HG03457 (cell line): ENCODE results near the gene CCL1.

ENCODE experiments used
- ATAC-seq: cut with Tn5 transposase; IDR thresholded peaks from one replicate; pipeline ENCODE4 v1.9.1; 2021; ENCODE audit warnings: moderate number of reproducible peaks; ENCODE audit not compliant: unreplicated experiment

The CCL1 gene

DNA sequence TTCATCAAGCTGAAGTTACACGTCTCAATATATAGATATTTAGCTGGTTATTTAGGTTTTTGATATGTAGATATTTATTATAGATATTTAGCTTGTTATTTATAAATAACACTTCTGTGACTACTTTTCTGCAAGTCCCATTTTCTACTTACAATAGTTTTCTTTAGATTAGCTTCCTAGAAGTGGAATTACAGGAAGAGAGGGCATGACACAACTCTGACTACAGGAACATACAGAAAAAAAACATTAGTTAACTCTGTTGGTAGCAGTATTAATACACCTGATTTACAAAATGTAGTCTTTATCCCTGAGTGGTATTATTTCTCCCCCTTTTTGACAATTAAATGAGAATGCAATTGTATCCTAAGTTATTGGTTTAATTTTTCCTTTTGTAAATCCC lies 21.2 kb upstream of the CCL1 start:
- ATAC-seq = no peak

DNA sequence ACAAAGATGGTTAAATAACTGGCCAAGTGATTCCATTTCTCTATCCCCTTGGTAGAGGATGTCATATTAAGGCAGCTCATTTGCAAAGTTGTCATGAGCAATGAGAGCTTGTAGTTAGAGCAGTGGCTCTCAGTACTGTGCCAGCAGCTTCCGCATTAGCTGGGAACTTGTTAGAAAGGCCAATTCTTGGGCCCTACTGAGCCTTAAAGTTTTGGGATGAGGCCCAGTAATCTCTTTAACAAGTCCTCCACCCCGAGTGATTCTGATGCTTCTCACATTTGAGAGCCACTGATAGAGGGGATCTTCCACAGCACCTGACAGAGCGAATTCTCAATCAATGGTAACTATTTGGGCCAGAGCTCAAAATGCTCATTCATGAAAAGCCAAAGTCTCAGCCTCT lies 20.2 kb upstream of the CCL1 start:
- ATAC-seq = no peak

DNA sequence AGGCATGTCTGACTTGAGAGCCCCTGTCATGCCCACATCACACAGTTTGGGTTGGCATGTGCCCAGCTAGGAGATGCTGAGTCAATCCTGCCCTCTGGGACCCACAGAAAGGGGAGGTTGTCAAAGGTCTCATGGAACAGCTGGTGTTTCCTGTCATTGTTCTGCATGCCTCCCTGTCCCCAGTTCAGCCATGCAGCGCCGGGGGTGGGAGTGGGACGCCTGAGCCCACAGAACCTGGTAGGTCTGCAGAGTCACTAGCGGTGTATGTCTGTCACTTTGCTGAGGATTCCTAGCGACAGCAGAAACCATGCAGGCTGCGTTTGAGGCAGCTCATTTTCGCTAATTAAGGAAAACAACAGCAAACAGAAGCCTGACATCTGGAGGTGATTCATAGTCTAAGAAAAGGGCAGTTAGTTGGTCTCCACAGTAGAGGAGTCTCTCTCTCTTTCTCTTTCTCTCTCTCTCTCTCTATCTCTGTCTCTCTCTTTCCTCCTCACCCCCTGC lies 19.6 kb upstream of the CCL1 start:
- no peak for ATAC-seq

DNA sequence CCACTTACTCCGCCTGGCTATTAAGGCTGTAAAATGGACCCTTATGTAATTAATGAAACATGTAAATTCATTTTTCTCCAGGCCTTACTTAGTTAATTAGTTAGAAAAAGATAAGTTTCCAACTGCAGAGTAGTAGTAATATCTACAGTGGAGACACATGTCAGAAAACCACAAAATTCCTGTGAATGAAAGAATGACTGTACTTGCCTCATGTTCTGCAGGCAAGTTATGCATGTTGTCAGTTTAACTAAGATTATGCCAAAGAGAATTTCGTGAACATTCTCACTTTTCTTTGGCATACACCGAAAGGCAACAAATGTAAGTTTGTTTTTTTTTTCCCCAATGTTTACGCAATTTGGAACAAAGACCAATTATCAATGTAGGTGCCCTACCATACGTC lies 16.8 kb upstream of the CCL1 start:
- no peak for ATAC-seq

DNA sequence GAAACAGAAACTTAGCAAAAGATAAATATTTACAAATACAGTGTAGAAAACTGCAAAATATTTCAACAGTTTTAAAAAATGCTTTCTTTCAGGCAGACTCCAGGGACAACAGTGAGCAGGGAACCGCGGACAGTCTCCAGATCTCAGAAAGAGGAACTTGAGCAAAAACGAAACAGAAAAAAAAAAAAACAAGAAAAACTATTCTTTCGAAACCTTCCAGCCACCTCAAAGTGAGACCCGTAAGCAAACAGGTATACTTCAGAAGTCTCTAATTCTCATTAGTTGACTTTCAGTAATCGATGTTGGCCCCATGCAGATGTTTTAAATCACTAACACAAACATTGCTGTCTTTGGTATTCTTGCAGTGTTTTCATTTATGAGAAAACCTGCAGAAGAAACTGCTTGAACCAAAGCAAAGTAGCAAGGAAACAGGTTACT lies 15.7 kb upstream of the CCL1 start:
- ATAC-seq = no peak

DNA sequence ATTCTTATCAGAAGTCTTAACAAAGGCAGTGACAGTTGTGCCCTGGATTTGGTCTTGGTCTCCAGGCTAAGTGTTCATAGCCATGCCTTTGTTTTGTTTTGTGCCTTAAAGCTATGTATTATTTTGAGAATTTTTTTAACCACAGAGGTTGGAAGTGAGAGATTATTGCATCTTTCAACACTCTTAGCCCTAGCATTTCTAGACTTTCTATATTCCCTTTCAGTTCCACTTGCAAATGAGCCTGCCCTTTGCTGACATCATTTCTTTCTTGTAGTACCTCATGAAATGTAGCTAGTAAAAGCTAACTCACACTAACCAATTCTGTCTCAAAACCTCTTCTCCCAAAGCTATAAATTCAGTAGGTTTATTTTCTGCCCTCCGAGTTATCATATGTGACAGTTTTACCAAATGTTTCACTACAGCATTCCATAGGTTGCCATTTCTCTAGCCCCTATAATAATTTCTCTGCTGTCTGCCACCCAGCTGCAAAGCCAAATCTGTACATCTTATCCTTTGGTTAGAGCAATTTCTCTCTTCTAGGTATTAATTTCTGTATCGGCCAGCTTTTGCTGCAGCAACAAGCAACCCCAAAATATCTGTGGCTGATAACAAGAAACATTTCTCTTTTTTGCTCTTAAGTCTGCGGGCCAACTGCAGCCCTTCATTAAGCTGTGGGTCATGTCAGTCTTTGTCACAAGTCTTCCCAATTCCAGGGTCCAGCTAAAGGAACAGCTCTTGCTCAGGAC lies 14.2 kb upstream of the CCL1 start:
- ATAC-seq = no peak

DNA sequence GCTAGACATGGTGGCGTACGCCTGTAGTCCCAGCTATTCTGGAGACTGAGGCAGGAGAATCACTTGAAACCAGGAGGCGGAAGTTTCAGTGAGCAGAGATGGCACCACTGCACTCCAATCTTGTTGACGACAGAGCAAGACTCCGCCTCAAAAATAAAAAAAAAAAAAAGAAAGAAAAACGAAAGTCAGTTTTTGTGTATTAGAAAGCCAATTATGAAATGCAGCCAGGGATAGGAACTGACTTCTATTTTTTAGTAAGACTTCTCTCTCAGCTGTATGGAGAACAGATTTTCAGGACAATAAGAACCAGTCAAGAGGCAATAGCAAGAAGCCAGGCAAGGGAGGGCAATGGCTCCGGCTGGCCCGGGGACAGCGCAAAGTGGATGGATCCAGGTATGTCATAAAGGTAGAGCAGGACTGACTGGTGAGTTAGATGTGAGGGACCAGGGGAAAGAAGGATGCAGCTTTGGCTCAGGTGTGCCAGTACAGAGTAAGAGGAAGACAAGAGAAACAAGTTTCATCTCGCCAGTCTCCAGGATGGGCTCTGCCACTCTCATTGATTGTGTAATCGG lies 12.5 kb upstream of the CCL1 start:
- no peak for ATAC-seq

DNA sequence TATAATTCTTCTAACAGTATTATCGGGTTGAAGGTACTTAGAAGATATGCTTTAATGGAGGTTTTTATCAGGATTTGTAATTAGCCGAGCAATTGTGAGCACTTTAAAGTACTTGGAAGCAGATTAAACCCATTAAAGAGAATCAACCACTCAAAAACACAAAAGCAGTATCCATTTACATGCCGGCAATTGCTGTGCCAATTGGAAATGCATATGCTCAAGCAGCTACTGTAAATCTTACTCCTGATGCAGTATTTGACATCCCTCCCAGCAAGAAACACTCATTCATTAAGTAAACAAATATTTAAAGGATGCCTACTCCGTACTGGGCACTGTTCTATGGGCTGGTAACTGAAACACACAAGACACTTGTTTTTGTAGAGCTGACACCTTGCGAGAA lies 11.4 kb upstream of the CCL1 start:
- no peak for ATAC-seq

DNA sequence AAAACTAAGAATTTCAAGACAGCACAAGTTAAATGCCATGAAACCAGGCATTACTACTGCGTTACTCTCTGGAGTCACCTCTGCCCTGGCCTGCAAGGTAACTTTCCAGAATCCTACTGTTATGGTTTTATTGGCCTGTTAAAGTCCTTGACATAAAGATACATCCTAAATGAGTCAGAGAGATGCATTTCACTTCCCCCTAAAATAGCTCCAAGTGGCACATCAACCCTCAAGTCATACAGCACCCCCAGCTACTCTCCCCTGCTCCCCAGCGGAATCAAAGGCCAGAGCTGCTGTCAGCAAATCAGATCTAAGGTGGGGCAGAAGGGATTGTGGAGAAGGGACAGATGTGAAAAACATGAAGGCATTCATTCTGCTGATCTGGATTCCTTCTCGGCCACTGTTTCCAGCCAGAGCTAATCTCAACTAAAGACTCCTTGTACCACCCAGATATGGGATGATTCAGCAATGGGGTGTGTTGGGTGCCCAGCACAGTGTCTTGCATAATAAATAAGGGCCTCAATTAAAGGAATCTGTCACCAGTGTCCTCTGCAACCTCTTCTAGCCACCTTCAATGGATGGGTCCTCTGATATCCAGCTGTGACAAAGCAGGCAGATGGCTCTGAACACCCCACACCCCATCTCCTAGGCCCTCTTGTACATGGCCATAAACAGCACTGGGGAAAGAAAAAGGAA lies 8.5 kb upstream of the CCL1 start:
- ATAC-seq = no peak

DNA sequence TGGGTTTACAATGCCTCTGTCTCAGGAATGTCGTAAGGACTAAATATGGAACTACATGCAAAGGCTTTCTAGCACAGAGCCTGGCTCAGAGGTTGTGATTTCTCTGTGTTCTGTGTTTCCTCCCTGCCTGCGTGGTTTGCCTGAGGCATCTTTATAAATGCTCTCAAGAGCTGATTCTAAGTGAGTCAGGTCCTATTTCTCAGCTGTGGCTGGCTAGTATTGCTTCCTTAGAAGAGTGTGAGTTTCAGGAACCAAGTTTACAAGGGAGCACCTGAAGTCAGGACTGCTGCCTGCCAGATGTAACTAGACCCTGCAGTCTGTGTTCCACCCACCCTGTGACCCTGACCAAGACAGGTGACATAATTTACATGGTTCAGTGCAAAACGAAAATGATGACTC lies 8.0 kb upstream of the CCL1 start:
- no peak for ATAC-seq

DNA sequence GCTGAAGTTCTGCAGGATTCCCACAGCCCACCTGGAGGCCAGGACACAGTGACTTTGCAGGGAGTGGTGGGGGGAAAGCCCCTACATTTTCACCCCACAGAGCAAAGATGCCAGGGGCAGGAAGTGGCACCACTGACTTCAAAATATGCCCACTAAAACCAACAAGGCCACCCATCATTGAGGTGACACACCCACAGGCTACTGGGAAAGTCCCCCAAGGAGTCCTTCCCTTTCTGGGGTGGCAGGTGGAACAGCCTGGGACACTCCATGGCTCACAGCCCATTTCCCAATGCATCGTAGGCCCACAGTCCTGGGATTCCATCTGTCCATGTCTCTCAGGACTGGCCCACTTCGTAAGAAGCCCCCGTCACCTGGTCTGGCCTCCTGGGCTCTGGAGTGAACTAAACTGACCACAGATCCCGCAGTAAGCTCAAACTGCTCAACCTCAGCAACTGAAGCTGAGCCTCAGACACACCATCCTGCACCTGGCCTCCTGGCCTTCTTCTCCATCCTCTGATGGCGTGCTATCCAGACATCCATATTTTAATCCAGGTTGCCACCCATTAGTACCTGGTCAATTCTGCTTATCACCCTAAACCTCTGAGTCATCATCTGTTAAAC lies 7.5 kb upstream of the CCL1 start:
- no peak for ATAC-seq

DNA sequence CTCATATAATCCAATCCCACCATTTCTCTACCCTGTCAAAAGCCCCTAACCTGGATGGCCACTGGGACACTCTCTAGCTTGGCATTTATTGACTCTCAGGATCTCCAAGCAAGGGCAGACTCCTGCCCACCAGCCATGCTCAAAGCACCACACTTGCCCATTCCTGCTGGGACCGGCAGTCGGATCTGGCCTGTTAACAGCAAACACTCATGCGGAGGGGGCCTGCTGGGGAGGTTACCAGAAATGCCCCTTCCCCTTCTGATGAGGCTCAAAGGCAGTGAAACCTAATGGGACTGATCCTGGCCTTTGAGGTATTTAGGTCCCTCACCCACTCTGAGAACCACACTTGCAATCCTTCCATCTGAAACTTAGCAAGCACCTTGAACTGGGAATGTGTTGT lies 6.5 kb upstream of the CCL1 start:
- ATAC-seq = no peak

DNA sequence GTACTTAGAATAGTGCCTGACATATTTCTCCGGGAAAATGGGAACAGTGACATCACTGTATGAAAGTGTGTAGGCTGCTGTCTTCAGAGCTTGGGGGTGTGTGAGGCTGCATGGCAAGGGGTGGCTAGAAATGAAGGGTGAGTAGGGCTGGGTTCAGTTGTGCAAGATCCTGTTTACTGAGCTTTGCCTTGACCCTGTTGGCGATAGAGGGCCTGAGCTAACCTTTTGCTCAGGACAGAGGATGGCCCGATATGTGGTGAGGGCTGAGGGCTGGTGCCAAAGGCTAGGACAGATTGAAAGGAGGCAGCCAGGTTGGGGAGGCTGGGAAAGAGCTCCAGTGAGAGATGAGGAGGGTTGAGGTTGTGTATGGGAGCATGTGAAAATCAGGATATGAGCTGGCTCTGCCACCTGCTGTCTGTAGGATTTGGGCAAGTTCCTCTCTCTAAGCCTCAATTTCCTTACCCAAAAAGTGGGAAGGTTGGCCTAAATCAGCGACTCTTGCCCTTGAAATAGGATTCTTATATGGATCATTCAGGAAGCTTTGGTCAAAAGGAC lies 6.0 kb upstream of the CCL1 start:
- ATAC-seq = no peak

DNA sequence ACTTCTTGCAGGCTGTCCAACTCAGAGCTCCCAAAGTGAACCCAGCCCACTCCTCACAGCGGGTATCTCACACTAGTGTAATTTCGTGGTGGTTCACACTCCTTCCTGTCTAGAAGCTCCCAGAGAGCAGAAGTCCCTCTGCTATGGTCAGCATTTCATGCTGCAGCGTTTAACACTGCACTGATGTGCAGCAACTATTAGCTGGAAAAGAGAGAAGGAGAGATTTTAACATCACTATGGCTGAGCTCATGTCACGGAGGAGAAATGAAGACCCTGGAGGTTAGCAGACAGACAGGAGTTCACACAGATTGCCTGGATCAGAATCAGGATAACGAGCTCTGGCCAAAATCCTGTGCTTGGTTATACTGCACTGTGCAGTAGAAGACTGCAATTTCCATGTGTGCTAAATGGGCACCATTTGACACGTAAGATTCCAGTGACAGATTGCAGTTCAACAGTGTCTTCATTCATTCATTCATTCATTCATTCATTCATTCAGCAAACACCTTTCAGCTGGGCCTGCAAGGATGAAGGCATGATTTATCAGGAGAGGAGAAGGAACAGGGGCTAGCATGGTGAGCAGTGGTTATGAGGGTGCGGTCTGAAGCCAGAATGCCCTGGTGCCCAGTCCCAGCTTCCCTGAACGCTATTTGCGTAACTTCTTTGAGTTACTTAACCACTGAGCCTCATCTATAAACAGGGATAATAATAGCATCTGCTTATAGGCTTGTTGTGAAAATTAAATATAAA lies 5.3 kb upstream of the CCL1 start:
- ATAC-seq = no peak

DNA sequence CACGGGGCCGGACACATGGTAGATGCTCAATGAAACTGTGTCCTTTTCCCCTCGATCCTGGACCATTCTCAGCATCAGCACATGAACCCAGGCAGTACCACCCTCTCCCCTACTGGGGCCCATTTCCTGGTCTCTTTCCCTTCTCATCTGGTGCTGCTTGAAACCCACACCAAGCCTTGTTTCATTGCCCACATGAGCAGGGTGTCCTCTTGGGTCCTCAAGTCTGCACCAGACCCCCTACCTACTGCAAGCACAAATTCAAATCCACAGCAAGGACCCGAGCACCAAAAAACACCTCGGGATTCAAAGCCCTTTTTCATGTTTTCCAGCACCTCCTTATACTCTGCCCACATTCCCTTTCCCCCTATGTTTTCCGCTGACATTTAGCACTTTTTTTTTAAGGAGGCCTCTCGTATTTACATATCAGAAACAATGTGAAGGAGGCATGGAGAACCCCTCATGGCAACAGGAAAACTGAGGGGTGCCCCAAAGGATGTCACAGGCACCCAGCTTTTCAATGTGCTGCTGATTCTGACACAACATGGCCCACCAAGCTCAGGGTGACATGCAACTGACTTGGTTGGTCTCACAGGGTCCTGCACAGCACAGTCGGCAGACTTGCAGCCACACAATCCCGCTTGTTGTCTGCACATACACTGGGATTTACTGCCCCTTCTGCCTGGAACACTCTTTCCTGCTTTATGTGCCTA lies 4.6 kb upstream of the CCL1 start:
- ATAC-seq = no peak

DNA sequence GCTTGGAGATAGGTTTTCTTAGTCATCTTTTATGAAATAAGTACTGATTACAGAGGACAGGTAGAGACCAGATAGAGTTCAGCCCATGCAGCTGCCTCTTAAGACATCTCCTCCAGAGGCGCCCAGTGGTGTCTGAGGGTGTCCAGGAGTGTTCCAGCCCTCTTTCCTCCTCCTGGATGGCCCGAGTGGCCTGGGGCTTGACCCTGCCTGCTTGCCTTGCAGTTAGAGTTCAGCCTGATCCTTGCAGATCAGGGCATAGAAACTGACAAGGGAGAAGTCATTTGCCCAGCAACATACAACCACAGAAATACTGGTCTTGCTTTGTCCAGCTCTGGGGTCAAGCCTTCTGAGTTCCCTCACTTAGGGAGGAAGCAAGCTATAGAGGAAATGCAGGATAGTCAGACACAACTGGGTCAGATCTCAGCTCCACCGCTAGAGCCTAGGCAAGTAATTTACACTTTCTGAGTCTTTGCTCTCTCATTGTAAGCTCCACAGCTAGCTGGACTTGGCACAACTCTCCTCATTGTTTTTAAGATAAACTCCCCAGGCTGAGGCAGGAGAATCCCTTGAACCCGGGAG lies 3.6 kb upstream of the CCL1 start:
- no peak for ATAC-seq

DNA sequence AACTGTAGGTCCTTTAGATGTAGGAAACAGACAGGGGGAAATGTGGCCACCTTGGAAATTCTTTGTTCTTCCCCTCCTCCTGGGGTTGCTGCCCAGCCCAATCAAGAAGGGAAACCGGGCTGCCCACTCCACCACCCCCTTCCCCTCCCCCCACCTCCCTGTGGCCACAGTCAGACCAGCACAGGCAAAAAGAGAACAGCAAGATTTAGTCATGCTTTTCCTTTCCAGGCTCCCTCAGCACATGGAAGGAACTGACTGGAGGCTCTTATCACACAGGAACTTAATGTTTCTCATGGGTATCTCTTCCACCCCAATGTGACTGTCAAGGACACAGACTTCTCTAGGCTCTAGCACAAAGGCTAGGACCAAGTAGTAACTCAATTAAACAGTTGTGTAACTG lies 3.0 kb upstream of the CCL1 start:
- ATAC-seq = no peak

DNA sequence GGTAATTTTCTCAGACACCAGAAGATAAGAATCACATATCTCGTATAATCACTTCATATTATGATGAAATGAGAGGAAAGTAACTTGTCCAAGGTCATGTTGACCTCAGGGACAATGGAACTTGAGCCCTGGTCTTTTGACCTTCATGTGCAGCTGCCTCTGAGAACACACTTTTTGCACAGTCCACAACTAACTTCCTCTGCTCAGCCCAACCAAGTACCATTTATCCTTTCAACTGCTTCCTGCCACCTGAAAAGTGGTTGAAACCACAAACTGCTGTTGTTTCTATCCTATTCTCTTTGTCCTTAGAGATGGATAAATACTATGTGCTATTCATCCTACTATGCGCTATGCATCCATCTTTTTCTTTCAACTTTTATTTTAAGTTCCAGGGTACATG lies 2.3 kb upstream of the CCL1 start:
- no peak for ATAC-seq

DNA sequence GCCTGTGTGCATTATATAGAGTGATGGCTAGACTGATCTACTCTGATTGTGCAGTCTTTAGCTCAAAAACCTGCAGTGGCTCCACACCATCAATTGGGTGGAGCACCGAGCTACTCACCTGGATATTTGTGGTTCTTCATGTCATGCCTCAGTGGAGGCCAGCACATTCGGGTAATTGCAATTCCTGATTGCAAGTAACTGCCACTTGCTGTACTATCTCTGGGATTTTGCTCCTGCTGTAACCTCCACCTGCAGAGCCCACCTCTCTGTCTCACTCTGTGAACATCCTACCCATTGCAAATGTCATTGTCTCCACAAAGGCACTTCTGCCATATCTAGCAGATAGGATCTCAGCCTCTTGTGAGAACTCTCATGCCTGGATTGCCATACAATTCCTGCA lies 1.7 kb upstream of the CCL1 start:
- no peak for ATAC-seq
